DND-41 (cell line): Measurements from ENCODE around the gene SOAT1.

Experiments used
- ATAC-seq: fragments of 200-7000 bp; cut with Tn5 transposase; 3 replicates; pipeline ENCODE4 v1.9.1; 2021; ENCODE audit warnings: low read depth; ENCODE audit not compliant: insufficient read depth
- DNase-seq: peaks from one replicate; pipeline ENCODE4 v3.0.0-alpha.2; 2020
- H2AFZ ChIP-seq: 2 replicates; pipeline ENCODE4 v1.6.0; 2012; ENCODE audit warnings: low read depth, low read length
- H3K27ac ChIP-seq: 2 replicates; pipeline ENCODE4 v1.5.1; 2012; ENCODE audit warnings: low read length, inconsistent platforms
- H3K27me3 ChIP-seq: fragments of 200-600 bp; sonication (generic); 2 replicates; pipeline ENCODE4 v1.6.0; 2012; ENCODE audit warnings: low read length, mild to moderate bottlenecking, inconsistent platforms; ENCODE audit not compliant: insufficient read depth, poor library complexity
- H3K36me3 ChIP-seq: 2 replicates; pipeline ENCODE4 v1.5.1; 2012; ENCODE audit warnings: low read length, inconsistent platforms; ENCODE audit not compliant: insufficient read depth
- H3K4me1 ChIP-seq: 2 replicates; pipeline ENCODE4 v1.5.1; 2012; ENCODE audit warnings: mild to moderate bottlenecking, low read length; ENCODE audit not compliant: insufficient read depth
- H3K4me2 ChIP-seq: 2 replicates; pipeline ENCODE4 v1.6.0; 2012; ENCODE audit warnings: mild to moderate bottlenecking, moderate library complexity, low read length, inconsistent platforms; ENCODE audit not compliant: insufficient read depth
- H3K4me3 ChIP-seq, 2 experiments: fragments of 200-600 bp in 1 of 2; shearing (Covaris generic) in 1 of 2; 2 replicates each; pipeline ENCODE4 v1.5.1; 2012 to 2016; ENCODE audit warnings: inconsistent platforms in 2 of 2, low read length in 2 of 2, mild to moderate bottlenecking in 2 of 2, low read depth in 1 of 2, moderate library complexity in 1 of 2
- H3K79me2 ChIP-seq: 2 replicates; pipeline ENCODE4 v1.6.0; 2012; ENCODE audit warnings: low read length, inconsistent platforms; ENCODE audit not compliant: insufficient read depth
- H3K9ac ChIP-seq: 2 replicates; pipeline ENCODE4 v1.6.0; 2012; ENCODE audit warnings: low read depth, mild to moderate bottlenecking, inconsistent platforms, low read length, moderate library complexity
- H3K9me3 ChIP-seq: 2 replicates; pipeline ENCODE4 v1.5.1; 2012; ENCODE audit warnings: low read length, moderate library complexity, mild to moderate bottlenecking, inconsistent platforms; ENCODE audit not compliant: insufficient read depth, severe bottlenecking
- H4K20me1 ChIP-seq: 2 replicates; pipeline ENCODE4 v1.6.0; 2012; ENCODE audit warnings: low read length; ENCODE audit not compliant: insufficient read depth
- CTCF ChIP-seq: IDR thresholded peaks from 2 replicates; pipeline ENCODE4 v1.5.1; 2012; ENCODE audit warnings: borderline replicate concordance, low read length, moderate library complexity, mild to moderate bottlenecking; ENCODE audit not compliant: poor library complexity, severe bottlenecking; ENCODE audit errors: extremely low read depth
- EZH2 ChIP-seq: IDR thresholded peaks from 3 replicates; pipeline ENCODE4 v1.6.1; 2012; ENCODE audit warnings: borderline replicate concordance, low read depth, mild to moderate bottlenecking, moderate library complexity, low read length, inconsistent platforms; ENCODE audit not compliant: severe bottlenecking

Gene SOAT1

GRCh38 chr1:179310721-179311120 lies 17.1 kb downstream of the SOAT1 start:
- no peak for TF ChIP-seq EZH2
- TF ChIP-seq CTCF: no peak
- peaks cover 32% of the 10 kb centered on the region for H3K36me3 ChIP-seq
- peaks cover 5% of the 10 kb centered on the region; the same call in 1 of the 2 replicates for H4K20me1 ChIP-seq
- H3K9me3 ChIP-seq: no peaks in the 10 kb centered on the region
- DNase-seq (no peak), ATAC-seq (no peak)
- H3K27me3 ChIP-seq: no peaks in the 10 kb centered on the region
- no peak overlapping the region for H2AFZ ChIP-seq
- H3K4me3 ChIP-seq: no peak overlapping the region
- H3K27ac ChIP-seq: no peak overlapping the region
- no peak overlapping the region for H3K9ac ChIP-seq
- no peak overlapping the region for H3K4me2 ChIP-seq
- H3K4me1 ChIP-seq: no peaks in the 10 kb centered on the region
- H3K79me2 ChIP-seq: peaks cover 36% of the 10 kb centered on the region

- H3K9ac ChIP-seq: no peak overlapping the region
- peaks cover under 1% of the 10 kb centered on the region; the same call in 1 of the 2 replicates for H4K20me1 ChIP-seq
- no peaks in the 10 kb centered on the region for H3K4me1 ChIP-seq
- DNase-seq (no peak), ATAC-seq (no peak)
- H3K36me3 ChIP-seq: peaks cover 32% of the 10 kb centered on the region
- TF ChIP-seq CTCF (no peak), EZH2 (no peak)
- H3K4me2 ChIP-seq: no peak overlapping the region
- peaks cover 36% of the 10 kb centered on the region for H3K79me2 ChIP-seq
- no peaks in the 10 kb centered on the region for H3K9me3 ChIP-seq
- no peak overlapping the region for H3K27ac ChIP-seq
- H2AFZ ChIP-seq: no peak overlapping the region
- no peaks in the 10 kb centered on the region for H3K27me3 ChIP-seq
- no peak overlapping the region for H3K4me3 ChIP-seq
These were observed 17.6 kb downstream of the SOAT1 start for GRCh38 chr1:179311149-179311700.

- Histone ChIP-seq H4K20me1 (no peaks in the 10 kb centered on the region), H3K9ac (no peak overlapping the region), H3K36me3 (peaks cover 25% of the 10 kb centered on the region; the same call in 1 of the 2 replicates), H3K4me2 (no peak overlapping the region), H3K4me3 (no peak overlapping the region), H3K27me3 (no peaks in the 10 kb centered on the region), H2AFZ (no peak overlapping the region), H3K27ac (no peak overlapping the region), H3K4me1 (no peaks in the 10 kb centered on the region), H3K79me2 (peaks cover 42% of the 10 kb centered on the region), H3K9me3 (no peaks in the 10 kb centered on the region)
- ATAC-seq (no peak), DNase-seq (no peak)
- TF ChIP-seq CTCF: no peak
- no peak for TF ChIP-seq EZH2
These were observed 19.4 kb downstream of the SOAT1 start for GRCh38 chr1:179313004-179313403.
